ENCODE measurements around the gene CDH22.
A peak's percentile ranks its signal among the peaks of the same experiment; 100 is the strongest.

Gene CDH22

GRCh38 chr20:46179862-46180261 lies 128.4 kb downstream of the CDH22 start:
- no peaks in the 10 kb centered on the region for H3K4me1 ChIP-seq
- H3K4me3 ChIP-seq (ENCODE audit: low read depth, low read length): no peak overlapping the region
- H3K27me3 ChIP-seq (ENCODE audit: control insufficient read depth, insufficient read depth, low read length): peaks cover 3% of the 10 kb centered on the region
- H3K36me3 ChIP-seq (ENCODE audit: control insufficient read depth, insufficient read depth, low read length): no peaks in the 10 kb centered on the region
- H3K27ac ChIP-seq: no peak overlapping the region
- no peak overlapping the region for H3K9ac ChIP-seq
- TF ChIP-seq, protein P1, sequence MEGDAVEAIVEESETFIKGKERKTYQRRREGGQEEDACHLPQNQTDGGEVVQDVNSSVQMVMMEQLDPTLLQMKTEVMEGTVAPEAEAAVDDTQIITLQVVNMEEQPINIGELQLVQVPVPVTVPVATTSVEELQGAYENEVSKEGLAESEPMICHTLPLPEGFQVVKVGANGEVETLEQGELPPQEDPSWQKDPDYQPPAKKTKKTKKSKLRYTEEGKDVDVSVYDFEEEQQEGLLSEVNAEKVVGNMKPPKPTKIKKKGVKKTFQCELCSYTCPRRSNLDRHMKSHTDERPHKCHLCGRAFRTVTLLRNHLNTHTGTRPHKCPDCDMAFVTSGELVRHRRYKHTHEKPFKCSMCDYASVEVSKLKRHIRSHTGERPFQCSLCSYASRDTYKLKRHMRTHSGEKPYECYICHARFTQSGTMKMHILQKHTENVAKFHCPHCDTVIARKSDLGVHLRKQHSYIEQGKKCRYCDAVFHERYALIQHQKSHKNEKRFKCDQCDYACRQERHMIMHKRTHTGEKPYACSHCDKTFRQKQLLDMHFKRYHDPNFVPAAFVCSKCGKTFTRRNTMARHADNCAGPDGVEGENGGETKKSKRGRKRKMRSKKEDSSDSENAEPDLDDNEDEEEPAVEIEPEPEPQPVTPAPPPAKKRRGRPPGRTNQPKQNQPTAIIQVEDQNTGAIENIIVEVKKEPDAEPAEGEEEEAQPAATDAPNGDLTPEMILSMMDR (IDR thresholded peaks at IDR 0.05): no peak
- H2AFZ ChIP-seq: no peak overlapping the region
- no peaks in the 10 kb centered on the region for H3K9me3 ChIP-seq (ENCODE audit: control insufficient read depth, low read length)
- no peaks in the 10 kb centered on the region for H3K79me2 ChIP-seq
- H3K4me2 ChIP-seq (ENCODE audit: low read length): no peak overlapping the region

- Histone ChIP-seq H3K9ac (no peak overlapping the region), H2AFZ (no peak overlapping the region), H3K79me2 (no peaks in the 10 kb centered on the region), H3K27ac (no peak overlapping the region), H3K4me3 (ENCODE audit: low read depth, low read length) (no peak overlapping the region), H3K27me3 (ENCODE audit: control insufficient read depth, insufficient read depth, low read length) (peaks cover 7% of the 10 kb centered on the region), H3K4me1 (no peaks in the 10 kb centered on the region), H3K36me3 (ENCODE audit: control insufficient read depth, insufficient read depth, low read length) (no peaks in the 10 kb centered on the region), H3K4me2 (ENCODE audit: low read length) (no peak overlapping the region), H3K9me3 (ENCODE audit: control insufficient read depth, low read length) (no peaks in the 10 kb centered on the region)
- TF ChIP-seq, protein P1 (IDR thresholded peaks at IDR 0.05): no peak
Measured at GRCh38 chr20:46178891-46179290, 129.4 kb downstream of the CDH22 start.

DNA sequence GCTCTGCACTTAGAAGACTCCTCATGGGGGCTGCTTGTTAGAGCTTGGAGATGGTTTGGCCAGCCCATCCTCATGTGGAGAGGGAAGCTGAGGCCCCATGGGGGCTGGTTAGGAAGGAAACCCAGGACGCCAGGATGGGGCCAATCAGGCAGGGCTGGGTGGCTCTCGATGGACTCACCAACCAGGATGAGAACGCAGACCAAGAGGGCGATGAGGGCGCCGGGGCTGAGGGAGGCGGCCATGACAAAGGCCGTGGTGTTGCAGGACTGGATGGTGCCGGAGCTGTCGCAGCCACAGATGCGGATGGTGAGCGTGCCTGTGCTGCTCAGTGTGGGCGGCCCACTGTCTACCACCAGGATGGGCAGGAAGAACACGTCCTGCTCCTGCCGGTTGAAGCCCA lies 130.5 kb downstream of the CDH22 start:
- Histone ChIP-seq H3K4me2 (ENCODE audit: low read length) (no peak overlapping the region), H2AFZ (no peak overlapping the region), H3K4me1 (no peaks in the 10 kb centered on the region), H3K9ac (no peak overlapping the region), H3K27ac (no peak overlapping the region), H3K79me2 (no peaks in the 10 kb centered on the region), H3K36me3 (ENCODE audit: control insufficient read depth, insufficient read depth, low read length) (no peaks in the 10 kb centered on the region), H3K4me3 (ENCODE audit: low read depth, low read length) (no peak overlapping the region), H3K9me3 (ENCODE audit: control insufficient read depth, low read length) (no peaks in the 10 kb centered on the region), H3K27me3 (ENCODE audit: control insufficient read depth, insufficient read depth, low read length) (peaks cover 10% of the 10 kb centered on the region)
- TF ChIP-seq, protein P1 (IDR thresholded peaks at IDR 0.05): no peak

DNA sequence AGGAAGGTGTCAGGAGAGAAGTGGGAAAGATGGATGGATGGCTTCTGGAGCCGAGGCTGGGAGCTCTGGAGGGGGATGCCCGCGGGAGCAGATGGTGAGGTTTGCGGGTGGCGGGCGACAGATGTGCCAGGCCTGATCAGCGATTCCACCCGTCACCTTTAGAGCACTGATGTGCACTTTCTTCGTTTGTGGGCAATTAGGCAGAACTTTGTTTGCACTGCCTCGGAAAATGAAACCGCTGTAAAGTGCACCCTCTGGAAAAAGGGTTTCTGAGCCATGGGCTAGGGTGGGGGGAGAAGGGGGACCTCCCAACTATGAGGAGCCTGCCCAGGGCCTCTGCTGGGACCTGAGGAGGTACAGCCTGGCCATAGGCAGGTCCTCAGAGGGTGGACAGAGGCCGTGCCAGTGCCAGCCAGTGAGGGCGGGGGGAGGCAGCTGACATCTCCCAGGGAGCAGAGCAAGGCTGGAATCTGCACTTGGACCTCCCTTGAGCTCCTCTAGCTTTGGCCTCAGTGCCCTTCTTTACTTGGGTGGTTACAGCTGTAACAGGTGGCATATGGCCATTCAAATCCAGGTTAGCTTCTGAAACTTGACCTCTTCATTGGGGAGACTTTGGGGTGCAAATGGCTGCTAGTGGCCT lies 131.4 kb downstream of the CDH22 start:
- no peak overlapping the region for H2AFZ ChIP-seq
- H3K9ac ChIP-seq: no peak overlapping the region
- TF ChIP-seq, protein P1 (IDR thresholded peaks at IDR 0.05): no peak
- H3K27me3 ChIP-seq (ENCODE audit: control insufficient read depth, insufficient read depth, low read length): peaks cover 10% of the 10 kb centered on the region
- H3K9me3 ChIP-seq (ENCODE audit: control insufficient read depth, low read length): no peaks in the 10 kb centered on the region
- no peak overlapping the region for H3K4me3 ChIP-seq (ENCODE audit: low read depth, low read length)
- no peaks in the 10 kb centered on the region for H3K79me2 ChIP-seq
- H3K4me2 ChIP-seq (ENCODE audit: low read length): no peak overlapping the region
- H3K4me1 ChIP-seq: no peaks in the 10 kb centered on the region
- no peak overlapping the region for H3K27ac ChIP-seq
- H3K36me3 ChIP-seq (ENCODE audit: control insufficient read depth, insufficient read depth, low read length): no peaks in the 10 kb centered on the region

GRCh38 chr20:46175127-46175494 lies 133.2 kb downstream of the CDH22 start:
- Histone ChIP-seq H3K36me3 (ENCODE audit: control insufficient read depth, insufficient read depth, low read length) (no peaks in the 10 kb centered on the region), H3K27ac (no peak overlapping the region), H3K9ac (no peak overlapping the region), H3K79me2 (no peaks in the 10 kb centered on the region), H3K4me2 (ENCODE audit: low read length) (no peak overlapping the region), H2AFZ (peak overlapping the region; percentile 63), H3K27me3 (ENCODE audit: control insufficient read depth, insufficient read depth, low read length) (peaks cover 10% of the 10 kb centered on the region), H3K4me3 (ENCODE audit: low read depth, low read length) (no peak overlapping the region), H3K4me1 (no peaks in the 10 kb centered on the region), H3K9me3 (ENCODE audit: control insufficient read depth, low read length) (no peaks in the 10 kb centered on the region)
- TF ChIP-seq, protein P1 (IDR thresholded peaks at IDR 0.05): no peak

Measured in parathyroid adenoma (tissue), 2 donors.